Activated CD8-positive, alpha-beta memory T cell treated with anti-CD3 and anti-CD28 coated beads for 48 hours (primary cell): ENCODE data around the gene TATDN3.
"Not testable (repeated sequence)": the region's sequence is repeated elsewhere in the genome, so short reads cannot be mapped to it uniquely, and the experiment has no call there.

Experiments used
- DNase-seq, 3 experiments: peaks; one replicate each; pipeline ENCODE4 v3.0.0-alpha.2; 2020; ENCODE audit warnings: low read depth in 2 of 3, low spot score in 2 of 3

The TATDN3 gene

DNA sequence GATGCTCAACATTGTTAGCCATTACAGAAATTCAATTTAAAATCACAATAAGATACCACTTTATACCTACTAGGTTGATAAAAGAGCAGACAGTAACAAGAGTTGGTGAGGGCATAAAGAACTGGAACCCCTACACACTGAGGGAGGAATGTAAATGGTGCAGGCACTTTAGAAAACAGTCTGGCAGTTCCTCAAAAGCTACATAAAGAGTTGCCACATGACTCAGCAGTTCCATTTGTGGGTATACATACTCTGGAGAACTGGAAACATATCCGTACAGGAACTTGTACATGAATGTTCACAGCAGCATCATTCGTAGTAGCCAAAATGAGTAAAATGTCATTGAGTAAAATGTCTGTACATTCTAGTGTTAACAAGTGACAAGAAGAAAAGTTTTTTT, 17.1 kb upstream of the TATDN3 start:
- no peak for DNase-seq

DNA sequence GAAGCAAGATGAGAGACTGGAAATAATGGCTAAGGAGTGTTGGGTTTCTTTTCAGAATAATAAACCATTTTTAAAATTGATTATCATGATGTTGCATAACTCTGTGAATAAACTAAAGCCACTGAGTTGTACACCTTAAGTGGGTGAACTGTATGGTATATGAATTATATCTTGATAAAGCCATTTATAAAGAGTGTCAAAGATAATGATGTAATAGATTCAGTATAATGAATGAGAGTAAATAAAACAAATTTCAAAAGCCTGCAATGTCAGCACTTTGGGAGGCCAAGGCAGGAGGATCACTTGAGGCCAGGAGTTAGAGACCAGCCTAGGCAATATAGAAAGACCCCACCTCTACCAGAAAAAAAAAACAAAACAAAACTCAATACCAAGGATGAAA, 16.5 kb upstream of the TATDN3 start:
- no peak for DNase-seq

DNA sequence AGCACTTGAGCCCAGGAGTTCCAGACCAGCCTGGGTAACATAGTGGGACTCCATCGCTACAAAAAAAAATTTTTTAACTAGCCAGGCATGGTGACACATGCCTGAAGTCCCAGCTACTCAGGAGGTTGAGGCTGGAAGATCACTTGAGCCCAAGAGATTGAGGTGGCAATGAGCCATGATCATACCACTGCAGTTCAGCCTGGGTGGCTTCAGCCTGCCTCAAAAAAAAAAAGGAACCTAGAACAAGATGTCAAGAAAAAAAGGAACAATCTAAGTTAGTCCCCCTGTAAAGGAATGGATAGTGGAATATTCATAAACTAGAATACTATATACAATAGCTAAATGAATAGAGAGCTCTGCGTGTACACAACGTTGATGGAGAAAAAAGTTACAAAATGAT, 14.5 kb upstream of the TATDN3 start:
- DNase-seq = no peak

DNA sequence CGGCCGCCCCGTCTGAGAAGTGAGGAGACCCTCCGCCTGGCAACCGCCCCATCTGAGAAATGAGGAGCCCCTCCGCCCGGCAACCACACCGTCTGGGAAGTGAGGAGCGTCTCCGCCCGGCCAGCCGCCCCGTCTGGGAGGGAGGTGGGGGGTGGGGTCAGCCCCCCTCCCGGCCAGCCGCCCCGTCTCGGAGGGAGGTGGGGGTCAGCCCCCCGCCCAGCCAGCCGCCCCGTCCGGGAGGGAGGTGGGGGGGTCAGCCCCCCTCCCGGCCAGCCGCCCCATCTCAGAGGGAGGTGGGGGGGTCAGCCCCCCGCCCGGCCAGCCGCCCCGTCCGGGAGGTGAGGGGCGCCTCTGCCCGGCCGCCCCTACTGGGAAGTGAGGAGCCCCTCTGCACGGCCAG, 12.6 kb upstream of the TATDN3 start:
- DNase-seq = not testable (repeated sequence)

DNA sequence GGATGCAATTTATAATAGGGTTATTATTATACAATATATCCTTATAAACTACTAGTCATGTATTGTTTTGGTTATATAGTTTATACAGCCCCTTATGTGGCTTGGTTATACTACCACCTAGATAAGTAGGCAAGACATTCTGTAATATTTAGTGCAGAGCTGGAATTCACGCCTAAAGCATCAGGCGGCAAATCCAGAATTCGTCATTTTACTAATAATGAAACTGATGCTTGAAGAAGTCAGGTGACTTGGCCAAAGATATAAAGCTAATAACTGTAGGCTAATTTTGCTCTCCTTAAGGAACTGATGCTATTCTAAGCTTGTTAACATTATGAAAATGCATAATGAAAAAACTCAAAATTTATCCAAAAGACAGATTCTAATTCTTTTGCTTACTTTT, 10.9 kb upstream of the TATDN3 start:
- DNase-seq = no peak

DNA sequence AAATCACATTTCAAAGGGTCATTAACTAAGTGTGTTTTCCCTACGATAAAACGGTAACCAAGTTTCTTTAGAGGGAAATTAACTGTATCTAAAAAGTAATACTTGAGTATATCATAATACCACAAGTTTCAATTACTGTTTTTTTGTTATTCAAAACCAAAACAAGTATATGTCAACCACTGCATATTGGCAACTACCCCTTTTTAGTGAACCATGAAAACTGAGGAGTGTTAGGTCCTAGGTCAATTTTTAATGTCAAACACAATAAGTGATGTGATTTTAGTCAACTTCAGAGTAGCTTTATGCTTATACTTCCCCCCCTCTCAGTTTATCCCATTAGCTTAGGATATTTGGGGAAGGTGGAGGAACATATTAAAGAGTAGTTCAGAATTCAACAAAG, 10.5 kb upstream of the TATDN3 start:
- DNase-seq = no peak

DNA sequence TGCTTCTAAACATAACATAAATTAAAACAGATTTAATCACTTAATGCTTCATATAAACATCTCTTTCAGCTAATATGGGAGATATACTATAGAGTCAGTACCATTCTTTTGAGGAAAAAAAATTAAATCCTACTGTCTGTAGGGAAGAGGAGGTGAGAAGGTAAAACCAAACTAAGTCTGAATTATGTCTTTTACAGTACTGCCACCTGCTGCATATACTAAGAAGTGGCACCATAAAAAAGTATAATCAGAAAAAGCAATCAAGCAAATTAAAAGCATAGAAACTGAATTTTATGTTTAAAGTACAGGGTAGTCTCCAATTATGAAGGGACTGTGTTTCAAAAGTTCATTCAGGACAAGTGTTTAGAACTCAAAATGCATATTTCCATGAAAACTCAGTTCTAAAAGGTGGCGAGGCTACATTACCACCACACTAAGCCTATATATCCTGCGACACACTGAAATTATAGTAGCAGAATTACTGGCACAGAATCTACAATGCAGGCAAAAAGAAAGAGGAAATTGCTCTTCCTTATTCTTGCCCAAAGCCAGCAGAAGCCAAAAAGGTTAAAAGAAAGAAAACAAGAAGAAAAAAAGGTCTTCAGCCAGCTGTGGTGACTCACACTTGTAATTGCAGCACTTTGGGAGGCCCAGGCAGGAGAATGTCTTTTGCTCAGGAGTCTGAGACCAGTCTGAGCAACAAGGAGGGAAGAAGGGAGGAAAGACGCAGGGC, 9.1 kb upstream of the TATDN3 start:
- DNase-seq = no peak

DNA sequence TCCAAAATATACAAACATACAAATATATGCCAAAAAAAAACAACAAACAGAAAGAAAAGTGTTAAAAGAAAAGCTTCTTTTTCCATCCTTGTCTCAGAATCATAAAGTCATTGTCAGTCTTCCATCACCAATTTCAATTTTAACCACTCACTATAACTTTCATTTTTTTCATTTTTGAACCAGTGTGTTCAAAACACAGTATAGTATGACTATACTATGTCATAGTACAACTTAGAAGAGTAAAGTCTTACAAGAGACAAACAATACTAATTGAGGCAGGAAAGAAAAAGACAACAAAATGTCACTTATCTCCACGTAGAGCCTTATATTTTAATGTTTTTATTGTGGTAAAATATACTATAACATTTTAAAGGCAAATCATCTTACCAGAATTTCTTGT, 7.7 kb upstream of the TATDN3 start:
- DNase-seq = no peak

DNA sequence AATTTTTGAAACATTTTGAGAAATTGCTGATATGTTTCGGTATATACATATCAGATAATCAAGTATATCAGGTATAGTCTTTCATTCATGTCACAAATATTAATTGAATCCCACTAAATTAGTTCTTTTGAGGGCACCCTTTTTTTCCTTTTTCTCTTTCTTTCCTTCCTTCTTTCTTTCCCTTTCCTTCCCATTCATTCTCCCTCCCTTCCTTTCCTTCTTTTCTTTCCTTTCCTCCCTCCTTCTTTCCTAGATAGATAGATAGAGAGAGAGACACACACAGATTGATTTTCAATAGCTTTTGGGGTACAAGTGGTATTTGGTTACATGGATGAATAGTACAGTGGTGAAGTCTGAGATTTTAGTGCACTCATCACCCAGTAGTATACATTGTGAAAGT, 5.8 kb upstream of the TATDN3 start:
- no peak for DNase-seq

DNA sequence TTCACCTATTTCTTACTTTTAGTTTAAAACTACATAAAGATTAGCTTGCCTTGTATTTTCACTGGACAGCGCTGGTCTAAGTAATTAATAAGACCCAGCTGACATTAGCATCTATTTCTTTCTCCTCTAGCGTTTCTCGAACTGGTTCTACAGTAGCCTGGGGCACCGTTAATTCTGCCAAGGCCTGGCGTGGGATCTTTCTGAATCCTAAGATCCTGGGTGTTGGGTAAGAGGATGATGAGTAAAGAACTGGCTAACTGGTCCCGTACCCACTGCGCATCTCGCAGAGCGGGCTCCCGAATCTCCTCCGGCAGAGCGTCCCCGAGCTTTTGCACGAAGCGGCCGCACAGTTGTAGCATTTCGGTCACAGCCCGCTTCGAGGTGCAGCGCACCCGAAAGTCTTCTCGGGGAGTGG, 426 bp upstream of the TATDN3 start:
- DNase-seq = no peak

DNA sequence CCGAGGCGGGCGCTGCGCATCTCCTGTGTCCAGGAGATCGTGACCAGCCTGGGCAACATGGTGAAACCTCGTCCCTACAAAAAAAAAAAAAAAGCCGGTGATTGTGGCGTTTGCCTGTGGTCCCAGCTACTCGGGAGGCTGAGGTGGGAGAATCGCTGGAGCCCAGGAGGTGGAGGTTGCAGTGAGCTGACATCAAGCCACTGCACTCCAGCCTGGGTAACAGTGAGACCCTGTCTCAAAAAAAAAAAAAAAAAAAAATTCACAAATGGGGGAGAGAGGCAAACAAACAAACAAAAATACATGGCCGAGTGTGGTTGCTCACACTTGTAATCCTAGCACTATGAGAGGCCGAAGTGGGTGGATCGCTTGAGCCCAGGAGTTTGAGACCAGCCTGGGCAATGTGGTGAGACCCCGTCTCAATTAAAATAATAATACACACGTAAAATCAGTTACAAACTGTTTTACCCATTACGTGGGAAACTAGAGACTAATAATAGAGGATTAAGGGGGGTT, 758 bp downstream of the TATDN3 start:
- DNase-seq = no peak

DNA sequence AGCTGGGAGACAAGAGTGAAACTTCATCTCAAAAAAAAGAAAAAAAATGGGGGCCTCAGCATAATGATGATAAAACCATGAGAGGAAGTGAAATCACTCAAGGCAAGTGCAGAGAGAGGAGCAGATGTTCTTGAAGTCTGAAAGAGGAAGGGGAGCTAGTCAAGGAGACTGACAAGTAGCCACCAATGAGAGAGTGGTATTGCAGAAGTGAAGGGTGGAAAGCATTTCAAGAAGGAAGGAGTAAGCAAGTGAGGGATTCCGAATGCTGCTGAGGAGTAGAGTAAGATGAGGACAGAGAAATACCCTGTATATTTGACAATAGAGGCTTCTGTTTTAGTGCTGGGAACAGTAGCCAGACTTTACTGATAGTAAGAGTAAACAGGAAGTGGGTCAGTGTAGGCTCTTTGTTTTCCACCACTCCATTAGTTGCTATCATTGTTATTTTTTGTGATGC, 2.9 kb downstream of the TATDN3 start:
- DNase-seq = no peak

DNA sequence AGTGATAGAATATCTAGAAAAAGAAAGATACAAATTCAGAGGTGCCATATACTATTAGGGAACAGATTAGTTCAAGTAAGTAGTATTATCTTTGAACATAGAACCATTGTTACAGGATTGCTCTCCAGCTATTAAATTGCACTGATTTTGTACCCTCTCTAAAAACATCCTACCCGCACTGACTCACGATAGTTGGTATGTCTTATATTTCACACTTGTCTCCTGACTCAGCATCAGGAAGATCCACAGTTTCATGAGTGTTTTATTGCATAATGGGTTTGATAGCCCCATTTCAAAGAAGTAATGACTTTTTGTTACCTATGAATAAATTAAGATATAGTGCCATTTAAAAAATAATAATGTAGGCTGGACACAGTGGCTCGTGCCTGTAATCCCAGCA, 6.0 kb downstream of the TATDN3 start:
- DNase-seq = no peak

DNA sequence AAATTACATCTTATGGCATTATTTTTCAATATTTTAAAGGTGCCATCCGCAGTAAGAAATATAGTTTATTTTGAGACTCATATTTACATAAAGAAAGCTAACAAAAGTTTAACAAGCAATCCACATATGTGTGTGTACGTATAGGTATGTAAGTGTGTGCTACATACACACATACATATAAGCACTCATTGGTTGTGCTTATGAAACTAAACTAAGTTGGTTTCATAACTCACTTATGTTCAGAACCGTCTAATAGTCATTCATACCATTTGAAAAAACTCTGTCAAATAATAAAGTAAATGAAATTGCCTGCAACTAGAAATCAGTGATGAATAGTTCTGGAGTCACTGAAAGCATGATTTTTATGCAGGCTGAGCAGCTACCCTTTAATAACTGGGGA, 14.1 kb downstream of the TATDN3 start:
- no peak for DNase-seq

DNA sequence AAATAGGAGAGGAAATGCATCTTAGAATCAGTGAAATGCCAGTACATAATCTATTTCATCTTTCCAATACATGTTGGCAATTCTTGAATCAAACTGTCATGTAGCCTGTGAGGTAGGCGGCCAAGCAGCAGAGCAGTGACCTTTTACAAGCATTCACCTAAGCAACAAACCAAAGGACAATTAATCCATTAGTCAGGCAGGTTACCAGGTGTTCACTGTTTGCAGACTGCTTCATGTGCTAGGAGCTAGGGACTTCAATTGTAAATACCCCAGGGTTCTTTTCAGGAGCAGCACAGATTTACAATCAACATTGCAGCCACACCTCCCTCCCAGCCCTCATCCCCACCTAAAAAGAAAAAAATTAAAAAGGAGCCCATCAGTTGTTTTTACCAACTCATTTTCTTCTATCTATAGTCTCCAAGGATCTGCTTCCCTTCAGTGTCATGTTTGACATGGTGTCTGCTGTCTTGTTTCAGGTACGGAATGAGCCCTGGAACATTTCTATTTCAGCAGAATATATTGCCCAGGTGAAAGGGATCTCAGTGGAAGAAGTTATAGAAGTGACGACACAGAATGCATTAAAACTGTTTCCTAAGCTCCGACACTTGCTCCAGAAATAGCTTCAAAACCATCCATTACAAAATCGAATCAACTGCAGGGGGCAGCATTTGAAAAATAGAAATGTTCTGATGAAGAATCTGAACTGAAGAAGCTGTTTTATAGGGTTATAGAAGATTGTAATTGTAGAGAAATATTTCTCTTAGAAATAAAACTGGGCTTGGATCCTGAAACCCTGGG, 23.0 kb downstream of the TATDN3 start:
- DNase-seq = no peak

DNA sequence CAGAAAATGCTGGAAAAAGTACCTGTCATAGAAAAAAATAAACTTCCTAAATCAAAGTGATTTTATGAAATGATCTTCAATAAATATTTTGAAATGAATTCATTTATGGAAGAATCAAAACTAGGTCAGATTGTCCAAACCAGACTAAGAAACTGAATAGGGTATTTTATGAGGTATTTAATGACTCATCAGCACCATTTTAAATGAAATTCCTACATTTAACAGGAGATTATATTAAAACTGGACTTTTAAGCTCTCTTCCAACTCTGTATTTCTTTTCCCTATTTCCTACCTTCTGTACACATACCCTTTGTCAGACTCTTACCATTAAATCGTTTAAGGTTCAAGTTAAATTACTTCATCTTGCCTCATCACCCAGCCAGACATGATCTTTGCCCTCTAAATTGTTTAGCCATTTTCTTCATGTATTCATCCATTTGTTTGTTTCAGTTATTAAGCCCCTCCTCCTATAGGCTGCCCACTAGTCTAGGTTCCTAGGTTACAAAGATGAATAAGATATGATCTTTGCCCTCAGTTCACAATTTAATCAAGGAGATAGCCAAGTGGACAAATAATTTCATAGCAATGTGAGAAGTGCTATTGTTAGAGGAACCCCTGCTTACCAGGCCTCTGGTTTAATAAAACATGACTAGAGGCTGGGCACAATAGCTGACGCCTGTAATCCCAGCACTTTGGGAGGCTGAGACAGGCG, 25.0 kb downstream of the TATDN3 start:
- no peak for DNase-seq

DNA sequence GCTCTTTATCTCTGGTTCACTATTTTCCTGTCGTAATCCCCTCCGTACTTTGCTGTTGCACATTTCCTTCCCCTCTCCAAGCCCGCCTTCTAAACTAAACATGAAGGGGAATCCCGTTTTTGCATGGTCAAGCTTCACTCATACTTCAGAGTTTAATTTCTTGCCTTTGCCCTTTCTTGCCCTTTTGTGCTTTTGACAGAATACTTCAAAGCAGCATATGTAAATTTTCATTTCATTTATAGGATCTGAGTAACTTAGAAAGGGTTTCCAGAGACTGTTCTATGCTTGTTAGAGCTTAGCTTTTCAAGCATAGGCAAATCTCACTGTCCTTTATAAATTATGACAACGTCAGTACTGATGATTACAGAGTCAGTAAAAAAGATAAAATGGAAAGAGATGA, 28.0 kb downstream of the TATDN3 start:
- DNase-seq = no peak

DNA sequence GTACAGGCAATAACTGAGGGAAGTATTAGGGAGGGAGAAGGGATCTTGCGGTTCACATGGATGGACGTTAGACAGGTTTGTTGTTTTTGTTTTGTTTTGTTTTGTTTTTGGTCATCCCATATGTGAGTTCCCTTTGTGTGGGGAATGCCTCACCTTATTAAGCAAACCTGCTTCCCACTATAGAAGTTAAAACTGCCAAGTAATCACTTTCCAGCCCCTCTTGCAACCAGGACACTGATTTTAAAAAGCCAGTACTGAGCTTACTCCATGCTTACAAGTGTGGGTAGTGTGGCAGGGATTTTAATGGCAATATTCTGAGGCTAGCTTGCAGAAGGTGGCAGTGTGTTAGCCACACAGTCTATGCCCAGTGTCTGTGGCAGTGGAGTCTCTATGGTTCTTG, 29.3 kb downstream of the TATDN3 start:
- DNase-seq = no peak

DNA sequence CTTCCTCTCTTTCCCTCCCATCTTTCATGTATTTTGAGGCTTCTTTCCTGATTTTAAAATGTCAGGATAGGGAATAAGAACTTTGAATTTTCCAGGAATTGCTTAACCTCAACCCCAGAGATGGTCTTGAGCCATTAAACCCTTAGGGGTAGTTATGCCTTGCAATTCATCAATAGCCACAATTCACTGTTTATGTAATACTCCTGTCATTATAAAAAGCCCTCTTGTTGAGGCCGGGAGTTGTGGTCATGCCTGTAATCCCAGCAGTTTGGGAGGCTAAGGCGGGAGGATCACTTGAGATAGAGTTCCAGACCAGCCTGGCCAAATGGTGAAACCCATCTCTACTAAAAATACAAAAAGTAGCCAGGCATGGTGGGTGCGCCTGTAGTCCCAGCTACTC, 31.3 kb downstream of the TATDN3 start:
- no peak for DNase-seq

DNA sequence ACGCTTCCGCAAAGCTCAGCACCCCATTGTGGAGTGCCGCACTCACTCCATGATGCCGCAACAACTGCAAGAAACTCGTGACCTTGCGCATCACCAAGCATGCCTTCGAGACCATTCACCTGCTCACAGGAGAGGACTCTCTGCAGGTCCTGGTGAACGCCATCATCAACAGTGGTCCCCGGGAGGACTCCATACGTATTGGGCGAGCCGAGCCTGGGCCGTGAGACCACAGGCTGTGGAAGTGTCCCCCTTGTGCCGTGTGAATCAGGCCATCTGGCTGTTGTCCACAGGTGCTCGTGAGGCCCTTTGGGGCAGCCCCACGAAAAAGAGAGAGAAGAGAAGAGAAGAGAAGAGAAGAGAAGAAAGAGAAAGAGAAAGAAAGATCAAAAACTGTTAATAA, 32.5 kb downstream of the TATDN3 start:
- no peak for DNase-seq

DNA sequence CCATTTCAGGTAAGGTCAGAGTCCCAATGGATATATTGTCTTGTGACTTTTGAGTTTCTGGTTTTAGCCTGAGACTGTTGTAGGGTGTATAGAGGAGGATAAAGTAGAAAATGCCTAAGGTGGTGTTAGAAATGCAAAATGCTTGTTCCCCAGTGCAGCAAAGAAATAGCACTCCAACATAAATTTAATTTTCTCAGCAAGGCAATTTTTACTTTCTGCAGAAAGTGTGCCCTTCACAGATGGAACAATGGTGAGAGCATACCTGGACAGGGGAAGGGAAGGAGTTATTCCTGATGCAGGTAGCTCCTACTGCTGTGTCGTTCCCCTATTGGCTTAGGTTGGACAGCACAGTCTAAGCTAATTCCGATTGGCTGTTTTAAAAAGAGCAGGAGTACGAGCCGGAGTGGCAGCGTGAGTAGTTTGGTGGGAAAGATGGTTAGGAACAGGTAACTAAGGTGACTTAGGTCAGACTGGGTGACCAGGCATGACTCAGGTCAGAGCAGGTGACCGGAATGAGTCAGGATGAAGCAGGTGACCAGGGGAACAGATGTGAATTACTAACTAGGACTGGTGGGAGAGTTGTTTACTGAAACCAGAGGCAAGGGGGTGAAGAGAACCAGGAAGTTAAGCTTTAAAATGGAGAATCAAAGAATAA, 34.2 kb downstream of the TATDN3 start:
- no peak for DNase-seq
